HUDEP-2 (cell line): ENCODE data around the gene GBF1.

Experiments
- DNase-seq, 76 experiments: peaks; one replicate each; lab custom pipeline; 2025; ENCODE audit not compliant: unreplicated experiment in 76 of 76; lab: John Stamatoyannopoulos, UW

Gene GBF1

DNA sequence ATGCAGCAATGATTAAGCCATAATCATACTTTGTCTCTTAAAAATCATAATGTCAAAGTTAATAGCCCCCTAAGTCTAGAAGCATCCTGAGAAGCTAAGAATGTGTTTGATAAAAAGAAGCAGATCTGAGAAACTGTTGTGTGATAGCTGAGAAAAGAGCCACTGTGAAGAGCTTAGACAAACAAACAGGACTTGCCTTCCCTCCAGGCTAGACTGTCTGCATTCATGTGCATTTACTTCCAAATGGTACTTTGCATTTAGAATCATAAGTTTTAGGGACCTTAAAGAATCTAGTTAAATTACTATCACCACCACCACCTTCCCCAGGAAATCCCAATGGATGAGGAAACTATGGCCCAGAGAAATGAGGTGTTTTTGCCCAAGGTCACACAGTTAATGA is 87.4 kb downstream of the GBF1 start:
- DNase-seq, result no peak

DNA sequence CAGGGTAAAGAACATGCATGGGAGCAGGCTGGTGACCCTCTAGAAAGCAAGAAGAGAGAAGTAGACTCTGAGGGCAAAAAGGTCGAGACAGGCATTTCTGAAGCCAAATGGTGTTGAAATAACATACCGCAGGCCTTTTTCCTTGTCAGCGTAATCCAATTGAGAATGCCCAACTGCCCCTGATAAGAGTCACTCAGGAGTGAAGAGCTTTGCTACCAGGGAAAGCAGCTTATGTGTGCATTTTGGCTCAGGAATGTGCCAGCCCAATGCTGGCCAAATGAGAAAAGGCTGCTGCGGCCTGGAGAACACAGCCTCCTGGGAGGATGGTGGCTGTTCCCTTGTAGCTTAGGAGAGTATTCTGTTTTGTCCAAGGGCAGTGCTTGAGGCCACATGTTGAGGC is 88.8 kb downstream of the GBF1 start:
- DNase-seq, result no peak

DNA sequence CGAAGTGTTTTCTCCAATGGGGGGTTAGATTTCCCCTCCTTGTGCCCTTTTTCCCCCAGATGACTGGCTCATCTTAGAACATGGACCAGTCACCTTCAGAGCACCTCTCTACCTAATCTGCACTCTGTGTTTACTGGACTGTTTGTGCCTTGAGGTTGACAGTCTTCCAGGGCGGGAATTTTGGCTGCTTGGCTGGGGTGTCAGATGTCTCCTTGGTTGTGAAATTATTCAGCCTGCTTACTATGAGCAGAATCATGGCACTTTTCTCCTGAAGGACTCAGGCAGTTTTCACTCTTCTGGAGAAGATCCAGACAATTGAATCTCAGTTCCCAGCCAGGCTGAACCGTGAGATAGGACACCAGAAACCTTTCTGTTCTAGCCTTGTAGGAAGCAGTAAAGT is 89.9 kb downstream of the GBF1 start:
- DNase-seq, result no peak

DNA sequence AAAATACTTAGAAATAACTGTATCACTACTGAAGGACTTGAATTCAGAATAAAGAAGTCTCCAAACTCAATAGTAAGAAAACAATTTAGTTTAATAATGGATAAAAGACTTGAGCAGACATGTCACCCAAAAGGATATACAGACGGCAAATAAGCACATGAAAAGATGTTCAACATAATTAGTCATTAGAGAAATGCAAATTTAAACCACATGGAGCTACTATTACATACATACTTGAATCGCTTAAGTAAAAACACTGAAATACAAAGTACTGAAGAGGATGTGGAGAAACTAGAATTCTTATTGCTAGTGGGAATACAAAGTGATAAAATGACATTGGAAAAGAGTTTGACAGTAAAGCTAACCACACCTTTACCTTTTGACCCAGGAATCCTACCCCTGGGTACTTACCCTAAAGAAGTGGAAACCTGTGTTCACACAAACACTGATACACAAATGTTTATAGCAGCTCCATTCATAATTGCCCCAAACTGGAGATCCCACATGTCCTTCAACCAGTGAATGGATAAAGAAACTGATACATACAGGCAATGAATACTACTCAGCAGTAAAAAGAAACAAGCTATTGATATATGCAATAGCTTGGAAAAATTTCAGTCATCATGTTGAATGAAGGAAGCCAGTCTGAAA is 95.8 kb downstream of the GBF1 start:
- no peak for DNase-seq

DNA sequence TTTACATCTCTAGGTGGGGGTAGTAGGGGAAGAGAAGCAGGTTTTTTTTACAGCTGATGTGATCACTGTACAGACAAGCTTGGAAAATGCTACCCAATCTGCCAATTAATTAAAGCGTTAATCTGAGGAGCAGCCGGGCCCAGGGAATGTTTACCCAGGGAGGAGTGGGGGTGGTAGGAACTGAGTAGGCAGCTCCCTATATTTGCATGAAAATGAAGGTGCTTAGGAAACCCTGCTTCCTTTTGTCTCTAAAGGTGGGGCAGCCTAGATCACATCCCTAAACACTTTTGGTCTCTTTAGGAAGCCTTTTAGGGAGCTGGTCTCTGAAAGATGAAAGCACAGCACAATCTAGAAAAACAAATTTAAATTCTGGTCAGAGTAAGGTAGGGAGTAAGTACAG is 97.1 kb downstream of the GBF1 start:
- no peak for DNase-seq

DNA sequence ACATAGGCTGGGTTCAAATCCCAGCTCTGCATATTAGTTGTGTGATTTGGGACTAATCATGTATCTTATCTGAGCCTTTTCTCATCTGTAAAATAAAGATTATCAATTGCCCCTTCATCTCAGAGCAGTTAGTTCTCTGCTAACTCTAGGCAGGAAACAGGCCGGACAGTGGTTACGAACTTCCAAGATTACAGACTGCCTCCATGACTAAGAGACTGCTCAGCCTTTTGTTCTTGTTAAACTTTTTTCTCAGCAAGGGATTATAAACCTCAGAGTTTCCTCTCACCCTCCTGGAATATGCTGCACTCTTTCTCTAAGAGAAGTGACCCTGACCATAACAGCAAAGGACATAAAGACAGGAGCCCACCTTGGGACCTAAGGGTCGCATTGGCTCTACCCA is 97.6 kb downstream of the GBF1 start:
- no peak for DNase-seq

DNA sequence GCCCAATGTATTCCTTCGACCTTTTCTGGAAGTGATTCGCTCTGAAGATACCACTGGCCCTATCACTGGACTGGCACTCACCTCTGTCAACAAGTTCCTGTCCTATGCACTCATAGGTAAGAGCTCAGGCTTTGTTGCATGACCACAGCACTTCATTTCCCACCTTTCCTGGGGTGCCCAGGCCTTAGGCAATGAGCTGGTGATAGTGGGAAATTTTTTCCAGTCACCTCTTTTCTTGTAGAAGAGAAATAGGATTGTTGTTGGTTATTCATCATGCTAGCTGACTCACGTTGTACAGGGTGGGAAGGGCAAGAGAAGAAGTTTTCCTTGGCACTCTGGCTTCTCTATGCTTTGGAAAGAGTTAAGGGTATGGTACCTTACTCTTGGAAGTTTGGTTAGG is 98.7 kb downstream of the GBF1 start:
- DNase-seq, result no peak

DNA sequence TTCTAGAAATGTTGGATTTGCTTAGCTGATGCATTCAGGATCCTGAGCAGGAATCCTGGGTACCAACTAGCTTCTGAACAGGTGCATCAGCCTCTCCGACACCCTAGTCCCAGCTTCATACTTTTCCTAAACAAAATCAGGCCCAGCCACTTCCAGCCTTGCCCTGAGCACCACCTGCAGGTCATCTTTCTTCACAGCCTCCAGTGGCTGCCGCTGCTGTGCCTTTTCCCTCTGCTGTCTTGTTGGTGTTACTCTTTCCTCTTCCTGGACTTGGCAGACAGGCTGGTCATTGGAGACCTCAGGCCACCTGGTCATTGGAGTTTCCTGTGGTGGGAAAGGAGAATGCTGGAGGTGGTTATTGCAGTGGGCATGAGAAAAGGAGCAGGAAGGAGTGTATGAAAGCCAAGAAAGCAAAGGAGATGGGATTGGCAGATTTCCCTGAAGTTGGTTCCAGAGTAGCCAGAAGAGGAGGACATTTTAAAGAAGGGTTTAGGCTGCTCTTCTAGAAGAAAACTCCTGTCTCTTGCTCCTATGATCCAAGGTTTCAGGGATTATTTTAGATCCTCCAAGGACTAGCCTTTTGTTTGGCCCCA is 102.0 kb downstream of the GBF1 start:
- peak in 15 of 76 experiments; percentile 1 to 26 (median 8) for DNase-seq

DNA sequence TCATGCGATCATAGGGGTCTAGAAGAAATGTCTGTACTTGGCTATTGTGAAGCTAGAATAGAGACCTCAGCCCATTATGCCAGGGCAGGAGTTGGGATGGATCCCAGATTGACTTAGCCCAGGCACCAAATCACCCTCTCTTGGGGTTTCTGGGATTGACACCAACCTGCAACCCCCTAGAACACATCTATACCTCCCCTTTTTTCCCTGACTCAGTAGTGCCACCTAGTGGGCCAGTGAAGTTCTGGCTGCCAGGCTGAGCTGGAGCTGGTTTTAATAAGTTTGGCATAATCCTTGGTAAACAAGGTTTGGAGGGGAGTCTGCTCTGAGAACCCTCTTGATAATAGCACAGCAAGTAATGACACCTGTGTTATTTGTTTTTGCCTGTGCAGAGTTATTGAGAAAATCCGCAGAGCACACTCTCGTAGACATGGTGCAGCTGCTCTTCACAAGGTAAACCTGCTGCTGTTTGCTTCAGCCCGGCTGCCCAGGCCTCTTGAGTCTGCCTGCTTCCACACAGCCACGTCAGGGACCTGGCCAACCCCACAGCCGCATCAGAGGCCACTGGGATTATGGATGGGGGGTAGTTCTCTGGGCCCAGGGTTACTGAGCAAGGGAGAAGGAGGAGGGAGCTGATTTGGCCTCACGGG is 106.9 kb downstream of the GBF1 start:
- DNase-seq, result peak in 57 of 76 experiments; percentile 2 to 71 (median 39)

DNA sequence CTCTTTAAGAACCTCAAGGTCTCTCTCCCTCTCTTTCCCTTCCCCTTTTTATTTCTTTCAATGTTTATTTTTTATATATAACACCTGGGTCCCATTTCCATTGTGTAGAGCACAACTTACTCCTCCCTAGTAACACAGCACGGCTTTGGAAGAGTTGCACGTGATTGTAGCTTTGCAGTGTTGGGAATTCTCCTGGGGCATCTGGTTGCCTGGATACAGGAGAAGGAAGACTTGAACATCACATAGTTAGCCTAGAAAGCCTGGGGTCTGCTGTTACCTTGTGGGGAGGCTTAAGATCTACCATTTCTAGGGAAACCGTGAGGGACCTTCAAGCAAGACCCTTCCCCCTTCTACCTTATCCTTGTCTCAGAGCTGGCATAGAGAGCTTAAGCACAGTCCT is 109.1 kb downstream of the GBF1 start:
- no peak for DNase-seq

DNA sequence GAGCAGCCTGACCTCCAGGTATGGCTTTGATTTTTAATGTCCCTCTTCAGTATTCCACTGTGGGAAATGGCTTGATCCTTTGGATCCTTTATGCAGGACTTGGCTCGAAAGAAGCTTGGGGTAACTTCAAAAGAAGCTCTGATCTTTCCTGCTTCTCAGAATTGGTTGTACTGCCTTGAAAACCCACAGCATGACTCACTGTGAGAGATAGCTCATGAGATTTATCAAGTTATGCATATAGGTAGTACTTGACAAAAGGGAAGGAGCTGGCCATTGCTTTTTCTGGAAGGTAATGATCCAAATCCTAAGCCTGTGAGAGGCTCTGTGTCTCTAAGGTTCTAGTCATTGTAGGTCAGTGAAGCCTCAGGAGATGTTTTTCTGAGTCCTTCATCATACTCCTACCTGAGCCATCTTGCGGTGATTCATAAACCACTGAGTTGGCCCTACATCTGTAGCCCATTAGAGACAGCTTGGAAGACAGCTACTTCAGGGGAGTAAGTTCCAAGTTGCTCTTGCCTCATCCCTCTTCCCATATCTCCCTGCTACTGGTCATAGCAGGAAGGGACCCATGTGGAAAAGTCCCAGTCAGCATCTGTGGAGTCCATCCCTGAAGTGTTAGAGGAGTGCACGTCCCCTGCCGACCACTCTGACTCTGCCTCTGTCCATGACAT is 113.5 kb downstream of the GBF1 start:
- DNase-seq, result no peak

DNA sequence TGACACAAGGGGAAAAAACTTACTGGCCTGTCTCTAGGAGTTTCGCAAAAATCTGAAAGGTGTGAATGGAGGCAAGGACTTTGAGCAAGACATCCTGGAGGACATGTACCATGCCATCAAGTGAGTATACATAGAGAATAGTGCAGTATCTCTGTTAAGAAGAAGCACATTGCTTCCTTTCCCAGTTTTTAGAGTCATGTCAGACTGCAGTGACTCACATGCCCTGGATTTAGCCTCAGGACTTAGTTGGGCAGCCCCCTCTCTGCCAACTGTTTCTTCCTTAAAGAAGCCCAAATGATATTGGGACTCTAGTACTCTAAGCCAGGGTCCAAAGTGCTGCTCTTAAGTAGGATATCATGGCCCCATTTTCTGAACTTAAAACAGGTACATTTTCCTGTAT is 122.1 kb downstream of the GBF1 start:
- no peak for DNase-seq

DNA sequence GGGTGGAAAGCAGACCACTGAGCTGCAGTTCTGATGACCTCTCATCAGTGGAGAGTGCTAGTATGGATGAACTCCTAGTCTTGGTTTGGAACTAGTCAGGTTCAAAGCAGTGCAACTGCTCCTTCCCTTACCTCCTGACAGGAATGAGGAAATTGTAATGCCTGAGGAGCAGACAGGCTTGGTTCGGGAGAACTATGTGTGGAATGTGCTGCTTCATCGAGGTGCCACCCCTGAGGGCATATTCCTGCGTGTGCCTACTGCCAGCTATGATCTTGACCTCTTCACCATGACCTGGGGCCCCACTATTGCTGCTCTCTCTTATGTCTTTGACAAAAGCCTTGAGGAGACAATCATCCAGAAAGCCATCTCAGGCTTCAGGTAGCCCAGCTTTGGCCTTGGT is 122.7 kb downstream of the GBF1 start:
- no peak for DNase-seq

DNA sequence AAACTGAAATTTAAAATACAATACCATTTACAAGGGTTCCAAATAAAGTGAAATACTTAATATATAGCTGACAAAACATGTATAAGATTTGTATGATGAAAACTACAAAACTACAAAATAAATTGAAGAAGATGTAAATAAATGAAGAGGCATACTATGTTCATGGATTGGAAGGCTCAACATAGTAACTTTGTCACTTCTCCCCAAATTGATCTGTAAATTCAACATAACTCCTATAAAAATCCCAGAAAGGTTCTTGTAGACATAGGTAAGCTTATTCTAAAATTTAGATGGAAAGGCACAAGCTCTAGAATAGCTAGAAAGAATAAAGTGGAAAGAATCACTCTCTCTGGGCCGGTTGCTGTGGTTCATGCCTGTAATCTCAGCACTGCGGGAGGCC is 126.0 kb downstream of the GBF1 start:
- no peak for DNase-seq

DNA sequence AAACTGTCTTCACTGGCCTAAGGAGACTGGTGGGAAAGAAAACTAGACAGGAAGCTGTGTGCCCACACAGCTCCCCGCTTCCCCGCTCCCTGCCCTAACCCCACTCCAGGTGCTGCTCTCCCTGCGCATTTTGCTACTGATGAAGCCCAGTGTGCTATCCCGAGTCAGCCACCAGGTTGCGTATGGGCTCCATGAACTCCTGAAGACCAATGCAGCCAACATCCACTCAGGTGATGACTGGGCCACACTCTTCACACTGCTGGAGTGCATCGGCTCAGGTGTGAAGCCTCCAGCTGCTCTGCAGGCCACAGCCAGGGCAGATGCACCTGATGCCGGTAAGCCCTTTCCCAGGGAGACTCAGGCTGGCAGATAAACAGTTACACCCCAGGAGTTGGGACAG is 129.9 kb downstream of the GBF1 start:
- DNase-seq, result peak in 1 of 76 experiments; percentile 2

DNA sequence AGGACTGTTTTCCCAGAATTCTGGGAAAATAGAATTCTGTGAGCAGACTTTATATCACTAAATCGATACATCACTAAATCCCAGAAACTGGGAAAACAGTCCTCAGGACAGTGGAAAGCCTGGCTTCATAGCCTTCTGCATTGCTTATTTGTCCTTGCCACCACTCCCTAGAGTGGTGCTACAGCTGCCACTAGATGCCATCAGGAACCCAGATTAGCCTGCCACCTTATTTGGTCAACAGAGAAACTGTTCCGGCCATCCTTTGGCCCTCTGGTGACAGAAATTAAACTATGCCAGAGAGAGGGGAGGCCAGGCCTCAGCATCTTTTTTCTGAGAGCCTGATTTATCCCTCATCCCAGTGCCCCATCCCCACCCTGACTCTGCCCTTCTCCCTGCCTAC is 130.5 kb downstream of the GBF1 start:
- no peak for DNase-seq

DNA sequence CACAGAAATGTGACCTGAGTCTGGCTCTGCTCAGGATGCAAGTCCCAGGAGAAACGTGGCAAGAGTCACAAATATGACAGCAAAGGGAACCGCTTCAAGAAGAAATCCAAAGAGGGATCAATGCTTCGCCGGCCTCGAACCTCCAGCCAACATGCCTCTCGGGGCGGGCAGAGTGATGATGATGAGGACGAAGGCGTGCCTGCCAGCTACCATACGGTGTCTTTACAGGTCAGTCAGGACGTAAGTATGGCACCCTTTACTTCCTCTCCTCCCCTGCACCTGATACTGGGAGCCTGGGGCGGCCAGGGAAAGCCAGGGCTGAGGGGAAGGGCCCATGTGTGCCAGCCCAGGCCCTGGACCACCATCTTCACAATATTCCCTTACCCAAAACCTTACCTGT is 131.6 kb downstream of the GBF1 start:
- DNase-seq, result no peak

DNA sequence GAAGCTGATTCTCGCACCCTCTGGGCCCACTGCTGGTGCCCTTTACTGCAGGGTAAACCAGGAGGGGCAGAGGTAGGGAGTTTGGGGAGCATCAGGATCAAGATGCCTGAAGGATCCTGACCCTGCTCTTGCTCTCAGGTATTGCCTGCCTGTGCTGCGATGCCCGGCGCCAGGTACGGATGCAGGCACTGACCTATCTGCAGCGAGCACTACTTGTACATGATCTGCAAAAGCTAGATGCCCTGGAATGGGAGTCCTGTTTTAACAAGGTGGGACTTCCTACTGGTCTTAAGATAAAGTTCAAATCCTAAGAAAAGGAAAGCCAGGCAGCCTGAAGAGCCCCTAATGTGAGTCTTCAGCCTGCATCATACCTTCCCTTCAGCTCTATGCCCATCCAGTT is 134.1 kb downstream of the GBF1 start:
- DNase-seq, result no peak

DNA sequence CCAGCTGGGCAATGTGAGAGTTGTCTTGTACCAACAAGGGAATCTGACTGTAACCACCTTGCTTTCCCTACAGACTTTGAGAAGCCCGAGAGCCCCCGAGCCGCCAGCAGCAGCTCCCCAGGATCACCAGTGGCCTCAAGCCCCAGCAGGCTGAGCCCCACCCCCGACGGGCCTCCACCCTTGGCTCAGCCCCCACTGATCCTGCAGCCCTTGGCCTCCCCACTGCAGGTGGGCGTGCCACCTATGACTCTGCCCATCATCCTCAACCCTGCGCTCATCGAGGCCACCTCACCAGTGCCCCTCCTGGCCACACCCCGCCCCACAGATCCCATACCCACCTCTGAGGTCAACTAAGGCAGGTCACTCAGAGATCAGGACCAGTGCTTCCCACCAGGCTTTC is 136.7 kb downstream of the GBF1 start:
- no peak for DNase-seq

DNA sequence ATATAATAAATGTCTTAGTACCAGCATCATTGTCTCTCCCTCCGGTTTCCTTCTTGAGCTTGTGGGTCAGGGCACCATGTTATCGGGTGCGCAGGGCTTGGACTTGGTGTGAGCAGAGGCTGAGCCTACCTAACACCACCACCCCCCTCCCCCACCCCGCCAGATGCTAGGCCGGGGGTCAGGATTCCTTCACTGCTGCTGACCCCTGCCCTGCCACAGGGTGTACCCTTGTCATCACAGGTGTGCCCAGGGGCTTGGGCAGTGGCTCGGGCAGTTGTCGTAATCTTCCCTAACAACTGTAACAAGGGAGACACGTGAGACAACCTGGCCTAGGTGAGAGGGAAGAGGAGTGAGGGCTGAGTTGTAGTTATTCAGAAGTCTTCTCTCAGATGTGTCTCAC is 137.5 kb downstream of the GBF1 start:
- no peak for DNase-seq

DNA sequence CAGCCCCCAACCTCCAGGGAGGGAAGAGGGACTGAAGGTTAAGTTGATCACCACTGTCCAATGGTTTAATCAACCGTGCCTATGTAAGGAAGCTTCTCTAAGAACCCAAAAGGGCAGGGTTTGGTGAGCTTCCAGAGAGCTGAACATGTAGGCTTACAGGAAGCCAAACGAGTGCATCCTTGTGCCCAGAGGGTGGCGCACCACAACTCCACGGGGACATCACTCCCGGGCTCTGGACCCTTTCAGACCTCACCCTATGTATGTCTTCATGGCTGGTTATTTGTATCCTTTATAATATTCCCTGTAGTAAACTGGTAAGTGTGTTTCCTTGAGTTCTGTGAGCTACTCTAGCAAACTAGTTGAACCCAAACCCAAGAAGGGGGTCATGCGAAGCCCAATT is 138.7 kb downstream of the GBF1 start:
- peak in 6 of 76 experiments; percentile 6 to 15 (median 8) for DNase-seq
